Upper lobe of left lung (tissue), 4 donors: ENCODE results near the gene DENND5A.

Experiments
- CTCF ChIP-seq, 6 experiments: fragments of 450-650 bp in 4 of 6; fragments of 200-600 bp in 2 of 6; sonication (generic) in 2 of 6; IDR thresholded peaks; one replicate each; pipeline ENCODE4 v1.5.1; 2016 to 2019; ENCODE audit warnings: antibody characterized with exemption in 6 of 6
- POLR2A ChIP-seq, 4 donors: fragments of 450-650 bp; IDR thresholded peaks; one replicate each; pipeline ENCODE4 v1.5.1; 2016 to 2017; ENCODE audit warnings: antibody characterized with exemption in 4 of 4, mild to moderate bottlenecking in 2 of 4
- POLR2AphosphoS5 ChIP-seq, 2 donors: sonication (generic); formaldehyde crosslinking; IDR thresholded peaks; one replicate each; pipeline ENCODE4 v1.5.1; 2017; ENCODE audit warnings: antibody characterized with exemption in 2 of 2

- TF ChIP-seq CTCF (IDR thresholded peaks at IDR 0.05) (no peak), POLR2A (IDR thresholded peaks at IDR 0.05) (no peak), POLR2AphosphoS5 (IDR thresholded peaks at IDR 0.05) (no peak)
Observed at GRCh38 chr11:9151631-9152030, 113.5 kb downstream of the DENND5A start.
